ENCODE results near the gene COX7A2L. TPM values are rescaled to one million over a fixed set of nuclear protein-coding genes. Genes with fewer than 3 reads are reported as not detected.

The COX7A2L gene
- total and polyA plus RNA-seq, 2 of the 8 experiments (the other 6 are each of a cell fraction or from before 2014, with no cell fraction given): 85.6 to 114 TPM

DNA sequence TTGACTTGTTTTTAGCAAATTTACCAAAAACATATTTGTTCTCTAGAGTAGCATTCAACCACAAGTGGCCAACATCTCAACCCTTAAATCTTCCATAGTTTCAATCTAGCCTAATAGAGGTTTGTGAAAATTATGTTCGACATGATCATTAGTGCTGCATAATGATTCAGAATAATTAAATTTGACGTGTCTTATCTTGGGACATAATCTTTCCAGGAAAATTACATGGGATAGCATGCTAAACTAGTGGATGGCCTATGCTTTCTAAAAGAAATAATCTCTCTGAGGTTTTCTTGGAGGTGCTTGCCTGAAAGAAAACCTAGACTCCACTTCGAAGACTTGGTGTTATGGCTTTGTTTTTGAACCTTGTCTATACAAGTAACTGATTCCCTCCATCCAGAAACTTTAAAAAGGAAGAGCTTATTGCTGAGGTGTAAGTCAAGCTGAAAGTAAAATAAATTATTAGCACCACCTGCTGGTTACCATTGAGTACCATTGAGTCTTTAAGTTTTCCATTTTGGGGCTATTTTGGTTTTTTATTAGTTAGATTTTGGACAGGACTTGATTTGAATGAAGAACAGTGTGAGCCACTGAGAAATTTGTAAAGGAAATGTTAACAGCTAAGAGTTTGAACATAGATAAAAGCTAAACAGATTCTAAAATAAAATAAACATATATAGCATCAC lies 32.7 kb downstream of the COX7A2L start:
- Histone ChIP-seq H3K9ac (replicated peaks in 1 of 4; ENCODE audit: extremely low read depth in 1 of 4, low read depth in 3 of 4, low read length in 3 of 4) (no peak overlapping the region), H2AK5ac (ENCODE audit: low read depth, low read length) (no peak overlapping the region), H4K5ac (ENCODE audit: insufficient read length, low read depth, low read length) (no peak overlapping the region), H3K14ac (ENCODE audit: insufficient read length) (no peak overlapping the region), H3K36me3 (ENCODE audit: control insufficient read depth in 2 of 4, insufficient read depth in 4 of 4, low read length in 3 of 4) (peaks cover 3 to 45% (median 29%) of the 10 kb centered on the region in 4 experiments; a peak in 7 of 8 replicates), H3K4me1 (replicated peaks in 1 of 4; ENCODE audit: control insufficient read depth in 3 of 4, insufficient read depth in 4 of 4, low read length in 3 of 4) (no peaks in the 10 kb centered on the region), H4K20me1 (replicated peaks in 1 of 2; ENCODE audit: control insufficient read depth in 1 of 2, insufficient read depth in 2 of 2, low read length in 2 of 2) (peaks cover 0 to 8% of the 10 kb centered on the region in 2 experiments), H2BK15ac (ENCODE audit: low read length) (no peak overlapping the region), H4K8ac (ENCODE audit: extremely low read depth, insufficient read depth, low read length) (no peak overlapping the region), H3K4me3 (ENCODE audit: extremely low read depth in 1 of 4, insufficient read depth in 2 of 4, low read depth in 3 of 4, low read length in 4 of 4) (no peak overlapping the region), H2BK20ac (ENCODE audit: low read length) (no peak overlapping the region), H3K79me2 (ENCODE audit: control insufficient read depth in 1 of 2, insufficient read depth in 2 of 2, low read length in 2 of 2) (no peaks in the 10 kb centered on the region), H3K4ac (replicated peaks; ENCODE audit: insufficient read length, low read depth, low read length) (no peak overlapping the region), H3K23me2 (ENCODE audit: low read depth, low read length) (no peaks in the 10 kb centered on the region), H3K27ac (ENCODE audit: low read depth, low read length) (no peak overlapping the region), H2BK5ac (ENCODE audit: low read depth, low read length) (no peak overlapping the region), H3K56ac (replicated peaks; ENCODE audit: insufficient read length, low read depth, low read length) (no peak overlapping the region), H2BK12ac (ENCODE audit: low read depth, low read length) (no peak overlapping the region), H2AFZ (ENCODE audit: low read length) (no peak overlapping the region), H3K79me1 (ENCODE audit: low read depth, low read length) (no peaks in the 10 kb centered on the region), H3K4me2 (ENCODE audit: insufficient read depth in 1 of 2, low read depth in 2 of 2, low read length in 2 of 2) (no peak overlapping the region), H4K91ac (replicated peaks; ENCODE audit: insufficient read length, low read length) (no peak overlapping the region), H3K27me3 (replicated peaks in 1 of 4; ENCODE audit: control insufficient read depth in 3 of 4, extremely low read depth in 1 of 4, insufficient read depth in 3 of 4, low read length in 3 of 4) (no peaks in the 10 kb centered on the region), H3K9me3 (ENCODE audit: insufficient read depth in 2 of 2, low read depth in 1 of 2, low read length in 1 of 2) (no peaks in the 10 kb centered on the region), H2BK120ac (replicated peaks; ENCODE audit: low read depth, low read length) (no peak overlapping the region), H3K23ac (ENCODE audit: insufficient read length) (no peak overlapping the region), H3K18ac (ENCODE audit: extremely low read depth, low read length) (no peak overlapping the region)
- POLR2A ChIA-PET (ENCODE audit: partially characterized antibody): interaction anchor here (1.5 kb wide), 1 partner anchor 9 kb away, joined by 4 read pairs; no protein-coding TSS in a partner anchor
- DNase-seq (ENCODE audit: low read depth in 1 of 2, low spot score in 2 of 2) (no peak), FAIRE-seq (no peak)
- peak in 1 of 2 experiments; percentile 9; a peak in 1 of 4 replicates for TF ChIP-seq RAD21 (IDR thresholded peaks at IDR 0.05 in 1 of 2, conservative IDR thresholded peaks at IDR 0.05 in 1 of 2; ENCODE audit: low read depth in 2 of 2, low read length in 2 of 2)
- TF ChIP-seq NANOG (IDR thresholded peaks at IDR 0.05; ENCODE audit: insufficient read depth, low read depth, low read length, poor library complexity, severe bottlenecking): no peak
- CTCF ChIA-PET (ENCODE audit: partially characterized antibody): interaction anchor here (1.0 to 2.6 kb wide), 17 partner anchors 8 to 474 kb away, joined by 3 to 19 read pairs (median 4); no protein-coding TSS in a partner anchor
- 89% methylated on average over 3 of the region's 3 CpGs; no CpG with 5 or more reads in 1 of the 2 experiments for WGBS, 2 experiments (ENCODE audit: extremely low coverage in 1 of 2, insufficient coverage in 1 of 2, insufficient read length in 1 of 2, insufficient replicate concordance in 2 of 2, low coverage in 1 of 2, low lambda C conversion rate in 2 of 2, missing lambda C conversion rate in 1 of 2)

All from H1 (cell line).